Measurements from ENCODE around the gene MFN2.

DNA sequence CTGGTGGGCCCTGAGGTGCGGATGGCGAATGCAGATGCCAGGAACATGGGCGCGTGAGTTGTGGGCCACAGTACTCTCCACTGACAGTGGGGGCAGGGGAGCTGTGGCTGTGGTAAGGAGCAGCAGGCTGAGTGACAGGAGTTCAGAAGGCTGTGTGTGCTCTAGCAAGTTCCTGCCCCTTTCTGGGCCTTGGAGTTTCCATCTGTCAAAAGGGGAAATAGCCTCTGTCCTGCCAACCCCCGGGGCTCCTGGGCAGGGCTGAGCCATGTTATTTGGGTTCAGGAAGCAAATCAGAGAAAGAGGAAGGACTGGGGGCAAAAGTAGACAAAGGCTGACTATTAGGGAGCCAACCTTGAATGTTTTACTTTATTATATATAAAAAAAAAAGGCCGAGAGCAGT is 19.5 kb upstream of the MFN2 start:
- no peak for TF ChIP-seq SUZ12 (IDR thresholded peaks at IDR 0.05; ENCODE audit: extremely low read depth, insufficient read depth, insufficient read length)
- TF ChIP-seq ZNF274 (IDR thresholded peaks at IDR 0.05; ENCODE audit: low read depth, low read length) = no peak
- no peak for TF ChIP-seq YY1 (IDR thresholded peaks at IDR 0.05; ENCODE audit: insufficient read depth, insufficient read length)

Measured in NT2/D1 (cell line).